Body of pancreas (tissue), 4 donors: ENCODE results near the gene DNAJC13. TPM values are rescaled to one million over a fixed set of nuclear protein-coding genes. Genes with fewer than 3 reads are reported as not detected.

Experiments
- ATAC-seq: fragments of 150-250 bp; one replicate; pipeline ENCODE4 v1.9.1; 2016
- DNase-seq, 4 donors: peaks; one replicate each; pipeline ENCODE4 v3.0.0-alpha.2; 2019
- H3K27ac ChIP-seq, 4 donors: fragments of 200-600 bp; sonication (generic); 1 replicate in 3 of 4; 2 replicates in 1 of 4; pipeline versions ENCODE4 v1.5.1 to v1.6.1; 2016 to 2019; ENCODE audit warnings: mild to moderate bottlenecking in 1 of 4, mixed read lengths in 1 of 4, moderate library complexity in 1 of 4
- H3K27me3 ChIP-seq, 2 donors: fragments of 200-600 bp; sonication (generic); one replicate each; pipeline ENCODE4 v1.6.0; 2016; ENCODE audit warnings: mild to moderate bottlenecking in 1 of 2
- H3K36me3 ChIP-seq, 2 donors: fragments of 200-600 bp; sonication (generic); replicated peaks in 1 of 2; 2 replicates each; pipeline ENCODE4 v1.5.1; 2016; ENCODE audit warnings: low read depth in 2 of 2; ENCODE audit not compliant: insufficient read depth in 1 of 2
- H3K4me1 ChIP-seq: fragments of 200-600 bp; sonication (generic); one replicate; pipeline ENCODE4 v1.6.0; 2016
- H3K4me3 ChIP-seq, 2 donors: fragments of 200-600 bp; sonication (generic); 1 replicate in 1 of 2; 2 replicates in 1 of 2; pipeline ENCODE4 v1.5.1; 2016 to 2019
- H3K9me3 ChIP-seq, 3 donors: fragments of 200-600 bp; sonication (generic); 1 replicate in 2 of 3; 2 replicates in 1 of 3; pipeline ENCODE4 v1.5.1; 2016
- CTCF ChIP-seq, 7 experiments: fragments of 450-650 bp in 4 of 7; fragments of 200-600 bp in 3 of 7; sonication (generic) in 3 of 7; IDR thresholded peaks; one replicate each; pipeline ENCODE4 v1.5.1; 2016 to 2019; ENCODE audit warnings: antibody characterized with exemption in 7 of 7
- POLR2A ChIP-seq, 3 donors: fragments of 450-650 bp; IDR thresholded peaks; one replicate each; pipeline ENCODE4 v1.6.1; 2016; ENCODE audit warnings: antibody characterized with exemption in 3 of 3, mild to moderate bottlenecking in 2 of 3
- WGBS, 2 donors: methylation state at CpG; one replicate each; pipeline ENCODE4 v1.1.5; 2017; 5-methylcytosine and 5-hydroxymethylcytosine counted together
- intact Hi-C: fragments of 100-400 bp; cut with DNase I; formaldehyde crosslinking; loops from one replicate; pipeline ENCODE4 v1.15.1; 2023
- total RNA-seq, 2 donors: library from RNA; depleted of rRNA; stranded (reverse); fragments of >200 nt; gene quantifications; one replicate each; pipeline ENCODE4 v1.1.0, GENCODE V29; 2016

The DNAJC13 gene
- total RNA-seq, 2 donors from 2014 or later, result 21.5 to 36.9 TPM

DNA sequence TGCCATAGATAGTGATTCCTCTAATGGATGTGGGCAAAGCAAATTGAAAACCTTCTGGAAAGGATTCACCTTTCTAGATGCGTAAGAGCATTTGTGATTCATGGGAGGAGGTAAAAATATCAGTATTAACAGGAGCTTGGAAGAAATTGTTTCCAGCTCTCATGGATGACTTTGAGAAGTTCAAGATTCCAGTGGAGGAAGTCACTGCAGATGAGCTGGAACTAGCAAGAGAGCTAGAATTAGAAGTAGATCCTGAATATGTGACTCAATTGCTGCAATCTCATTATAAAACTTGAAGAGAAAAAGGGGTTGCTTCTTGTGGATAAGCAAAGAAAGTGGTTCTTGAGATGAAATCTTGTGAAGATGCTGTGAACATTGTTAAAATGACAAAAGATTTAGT is 91.8 kb downstream of the DNAJC13 start:
- intact Hi-C loops, result no loop called here
- no peaks in the 10 kb centered on the region for H3K9me3 ChIP-seq
- TF ChIP-seq POLR2A (IDR thresholded peaks at IDR 0.05), result no peak
- no peak for TF ChIP-seq CTCF (IDR thresholded peaks at IDR 0.05)
- DNase-seq, result no peak
- H3K36me3 ChIP-seq, result peaks cover 0 to 14% of the 10 kb centered on the region in 2 donors
- no peak overlapping the region for H3K4me3 ChIP-seq
- H3K4me1 ChIP-seq, result peaks cover 7% of the 10 kb centered on the region
- H3K27me3 ChIP-seq, result no peaks in the 10 kb centered on the region
- no peak overlapping the region for H3K27ac ChIP-seq
- WGBS, 2 donors, result 95 to 97% methylated on average over 1 of the region's 1 CpG
- no peak for ATAC-seq

DNA sequence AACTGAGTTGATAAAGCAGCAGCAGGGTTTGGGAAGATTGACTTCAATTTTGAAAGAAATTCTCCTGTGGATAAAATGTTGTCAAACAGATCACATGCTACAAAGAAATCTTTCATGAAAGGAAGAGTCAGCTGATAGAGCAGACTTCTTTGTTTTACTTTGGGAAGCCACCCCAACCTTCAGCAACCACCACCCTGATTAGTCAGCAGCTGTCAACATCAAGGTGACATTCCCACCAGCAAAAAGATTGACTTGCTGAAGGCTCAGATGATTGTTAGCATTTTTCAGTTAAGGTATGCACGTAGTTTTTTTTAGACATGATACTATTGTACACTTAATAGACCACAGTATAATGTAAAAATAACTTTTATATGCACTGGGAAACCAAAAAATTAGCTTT is 92.2 kb downstream of the DNAJC13 start:
- H3K27ac ChIP-seq, result no peak overlapping the region
- DNase-seq (no peak), ATAC-seq (no peak)
- H3K4me3 ChIP-seq, result no peak overlapping the region
- no peaks in the 10 kb centered on the region for H3K9me3 ChIP-seq
- 84 to 90% methylated on average over 1 of the region's 1 CpG for WGBS, 2 donors
- intact Hi-C loops, result no loop called here
- peaks cover 0 to 16% of the 10 kb centered on the region in 2 donors for H3K36me3 ChIP-seq
- H3K4me1 ChIP-seq, result peaks cover 7% of the 10 kb centered on the region
- no peaks in the 10 kb centered on the region for H3K27me3 ChIP-seq
- TF ChIP-seq POLR2A (IDR thresholded peaks at IDR 0.05), result no peak

DNA sequence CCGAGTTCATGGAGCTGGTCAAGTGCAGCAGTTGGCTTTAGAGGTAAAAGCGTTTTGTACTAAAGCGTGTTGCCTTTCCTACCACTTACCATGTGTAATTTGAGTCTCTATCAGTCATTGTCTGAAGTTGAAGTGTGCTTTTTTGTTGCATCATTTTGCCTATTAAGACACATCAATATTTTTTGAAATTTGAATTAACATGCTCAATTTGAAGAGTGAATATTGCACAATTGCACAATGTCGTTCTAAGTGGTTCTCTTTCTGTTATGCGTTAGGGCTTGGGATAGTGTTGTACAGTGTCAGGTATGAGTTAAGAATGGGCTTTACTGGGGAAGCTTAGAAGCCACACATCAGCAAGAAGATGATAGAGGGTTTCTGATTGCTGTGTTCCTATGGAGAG is 95.8 kb downstream of the DNAJC13 start:
- DNase-seq (no peak), ATAC-seq (no peak)
- 94 to 98% methylated on average over 5 of the region's 5 CpGs for WGBS, 2 donors
- Histone ChIP-seq H3K4me1 (peaks cover under 1% of the 10 kb centered on the region), H3K27ac (no peak overlapping the region), H3K27me3 (no peaks in the 10 kb centered on the region), H3K4me3 (no peak overlapping the region), H3K9me3 (no peaks in the 10 kb centered on the region), H3K36me3 (peaks cover 0 to 16% of the 10 kb centered on the region in 2 donors)
- intact Hi-C loops, result no loop called here
- TF ChIP-seq CTCF (IDR thresholded peaks at IDR 0.05) (no peak), POLR2A (IDR thresholded peaks at IDR 0.05) (no peak)

GRCh38 chr3:132517311-132517710 is 100.0 kb downstream of the DNAJC13 start:
- TF ChIP-seq POLR2A (IDR thresholded peaks at IDR 0.05) (no peak), CTCF (IDR thresholded peaks at IDR 0.05) (no peak)
- H3K27me3 ChIP-seq, result no peaks in the 10 kb centered on the region
- WGBS, 2 donors, result 91 to 92% methylated on average over 2 of the region's 2 CpGs
- intact Hi-C loops, result no loop called here
- H3K9me3 ChIP-seq, result no peaks in the 10 kb centered on the region
- H3K36me3 ChIP-seq, result peaks cover 0 to 18% of the 10 kb centered on the region in 2 donors
- no peak overlapping the region for H3K4me3 ChIP-seq
- DNase-seq (no peak), ATAC-seq (no peak)
- no peak overlapping the region for H3K27ac ChIP-seq
- H3K4me1 ChIP-seq, result no peaks in the 10 kb centered on the region

GRCh38 chr3:132519914-132520313 is 102.6 kb downstream of the DNAJC13 start:
- H3K4me3 ChIP-seq, result no peak overlapping the region
- H3K36me3 ChIP-seq, result peaks cover 0 to 12% of the 10 kb centered on the region in 2 donors
- no peaks in the 10 kb centered on the region for H3K4me1 ChIP-seq
- 87 to 95% methylated on average over 5 of the region's 5 CpGs for WGBS, 2 donors
- no peak for ATAC-seq
- no peaks in the 10 kb centered on the region for H3K27me3 ChIP-seq
- no peaks in the 10 kb centered on the region for H3K9me3 ChIP-seq
- H3K27ac ChIP-seq, result no peak overlapping the region
- intact Hi-C loops, result no loop called here
- TF ChIP-seq CTCF (IDR thresholded peaks at IDR 0.05) (no peak), POLR2A (IDR thresholded peaks at IDR 0.05) (no peak)
- no peak for DNase-seq
